HepG2 (cell line): ENCODE data around the gene PDE3B. TPM values are rescaled to one million over a fixed set of nuclear protein-coding genes. Genes with fewer than 3 reads are reported as not detected.

ENCODE experiments used
- ATAC-seq: fragments of 200-7000 bp; cut with Tn5 transposase; 3 replicates; pipeline ENCODE4 v1.9.1; 2020; ENCODE audit warnings: mild to moderate bottlenecking, moderate library complexity
- BruUV-seq: library from RNA; stranded (reverse); fragments of 400-500 nt; replicated peaks from 2 replicates; lab custom pipeline; 2021; lab: Mats Ljungman, UMichigan
- CTCF ChIA-PET: fragments of 300-600 bp; formaldehyde crosslinking; extraction: SDS; loops from one replicate; lab custom pipeline; 2021; ENCODE audit warnings: low total read pairs, inconsistent platforms, low intra/inter-chr PET ratio; lab: Yijun Ruan, JAX
- POLR2A ChIA-PET: fragments of 350-600 bp; sonication (Branson Sonifier 250); formaldehyde crosslinking; loops from one replicate; lab custom pipeline; 2020; ENCODE audit warnings: antibody characterized with exemption, inconsistent platforms; lab: Yijun Ruan, JAX
- DNase-seq: peaks from one replicate; pipeline ENCODE4 v3.0.0-alpha.2; 2015; ENCODE audit warnings: low spot score
- FAIRE-seq: peaks from 3 replicates; lab custom pipeline; 2011; peaks lifted over from hg19 to GRCh38; lab: Jason Lieb, UNC
- H2AFZ ChIP-seq: one replicate; pipeline ENCODE4 v1.6.1; 2011; ENCODE audit warnings: low read length, inconsistent platforms
- H3K27ac ChIP-seq: fragments of 300-600 bp; 3 replicates; pipeline ENCODE4 v1.8.0; 2011; ENCODE audit warnings: mixed run types, mild to moderate bottlenecking, mixed read lengths, low read length, inconsistent platforms; ENCODE audit not compliant: insufficient read depth; ENCODE audit errors: extremely low read length
- H3K27me3 ChIP-seq, 2 experiments: fragments of 200-600 bp in 1 of 2; 2 replicates in 1 of 2; 3 replicates in 1 of 2; pipeline versions ENCODE4 v1.6.0 to v1.8.0; 2011; ENCODE audit warnings: low read length in 2 of 2, mild to moderate bottlenecking in 2 of 2, moderate library complexity in 2 of 2, inconsistent platforms in 1 of 2; ENCODE audit not compliant: insufficient read depth in 2 of 2, control insufficient read depth in 1 of 2
- H3K36me3 ChIP-seq, 2 experiments: fragments of 200-600 bp in 1 of 2; replicated peaks in 1 of 2; 2 replicates in 1 of 2; 3 replicates in 1 of 2; pipeline versions ENCODE4 v1.5.1 to v1.8.0; 2011; ENCODE audit warnings: low read length in 2 of 2, inconsistent platforms in 1 of 2; ENCODE audit not compliant: insufficient read depth in 2 of 2, control insufficient read depth in 1 of 2
- H3K4me1 ChIP-seq: 2 replicates; pipeline ENCODE4 v1.5.1; 2012; ENCODE audit warnings: low read length, inconsistent platforms; ENCODE audit not compliant: insufficient read depth
- H3K4me2 ChIP-seq: 2 replicates; pipeline ENCODE4 v1.6.0; 2011; ENCODE audit warnings: low read depth, low read length, inconsistent platforms
- H3K4me3 ChIP-seq, 3 experiments: fragments of 200-600 bp in 1 of 3; sonication (generic), shearing (Covaris generic) in 1 of 3; replicated peaks in 1 of 3; 2 replicates each; pipeline ENCODE4 v1.5.1; 2011 to 2016; ENCODE audit warnings: low read length in 3 of 3, inconsistent platforms in 2 of 3, low read depth in 2 of 3, mild to moderate bottlenecking in 2 of 3, control low read depth in 1 of 3, mixed read lengths in 1 of 3; ENCODE audit not compliant: insufficient read depth in 1 of 3
- H3K79me2 ChIP-seq: one replicate; pipeline ENCODE4 v1.6.1; 2011; ENCODE audit warnings: low read length, inconsistent platforms; ENCODE audit not compliant: insufficient read depth
- H3K9ac ChIP-seq: 2 replicates; pipeline ENCODE4 v1.6.0; 2011; ENCODE audit warnings: mild to moderate bottlenecking, low read depth, low read length, inconsistent platforms; ENCODE audit not compliant: insufficient read depth
- H3K9me3 ChIP-seq: 2 replicates; pipeline ENCODE4 v1.5.1; 2012; ENCODE audit warnings: mild to moderate bottlenecking, low read length
- H4K20me1 ChIP-seq: 2 replicates; pipeline ENCODE4 v1.6.0; 2011; ENCODE audit warnings: inconsistent platforms, mild to moderate bottlenecking, low read length, moderate library complexity; ENCODE audit not compliant: insufficient read depth
- ARNT ChIP-seq: fragments of 450-650 bp; IDR thresholded peaks from 2 replicates; pipeline ENCODE4 v1.6.1; 2017
- CCAR2 ChIP-seq: fragments of 200-400 bp; formaldehyde crosslinking; optimal IDR thresholded peaks from 2 replicates; pipeline ENCODE3; 2018; ENCODE audit warnings: low read depth, mild to moderate bottlenecking, low read length, moderate library complexity
- MNT ChIP-seq: fragments of 450-650 bp; IDR thresholded peaks from 2 replicates; pipeline ENCODE4 v1.6.1; 2016
- STAG1 ChIP-seq: sonication (generic); formaldehyde crosslinking; IDR thresholded peaks from 2 replicates; pipeline ENCODE4 v1.4.0; 2020; ENCODE audit warnings: missing genetic modification reagents
- ZNF232 ChIP-seq: sonication (generic); formaldehyde crosslinking; IDR thresholded peaks from 2 replicates; pipeline ENCODE4 v1.4.0; 2020; ENCODE audit warnings: missing genetic modification reagents, borderline replicate concordance
- ZNF614 ChIP-seq: IDR thresholded peaks from 2 replicates; pipeline ENCODE4 v1.6.1; 2018; ENCODE audit warnings: missing biosample characterization, missing genetic modification reagents, inconsistent platforms, borderline replicate concordance
- ZNF879 ChIP-seq: sonication (generic); formaldehyde crosslinking; IDR thresholded peaks from 2 replicates; pipeline ENCODE4 v1.8.1; 2023; ENCODE audit warnings: missing genetic modification reagents
- WGBS: methylation state at CpG from one replicate; pipeline ENCODE4 v1.1.6; 2017; ENCODE audit warnings: low lambda C conversion rate; 5-methylcytosine and 5-hydroxymethylcytosine counted together
- in situ Hi-C: cut with HindIII; loops from 2 replicates; pipeline ENCODE4 v1.10.0; 2017; ENCODE audit warnings: low pct_unique_long_range_greater_than_20kb; ENCODE audit not compliant: extremely low pct_ligation_motif_present
- intact Hi-C: fragments of 100-400 bp; cut with micrococcal nuclease; formaldehyde crosslinking; loops from one replicate; pipeline ENCODE4 v1.10.0; 2022; ENCODE audit not compliant: unreplicated experiment
- polyA plus RNA-seq, 8 experiments: library from polyadenylated mRNA; depleted of rRNA in 3 of 8; stranded (reverse) in 7 of 8; unstranded in 1 of 8; fragments of >200 nt; fragmentation: Illumina TruSeq in 4 of 8; extraction: Trizol in 4 of 8; gene quantifications; 2 replicates each; pipeline versions ENCODE4 v1.2.1 to v1.2.3, GENCODE V29; 2011 to 2016; ENCODE audit warnings: low read depth in 4 of 8, missing spikeins in 1 of 8, mixed read lengths in 1 of 8; ENCODE audit not compliant: insufficient read depth in 1 of 8
- total RNA-seq, 5 experiments: library from RNA; depleted of rRNA; stranded (reverse); fragments of >200 nt; fragmentation: Illumina TruSeq; extraction: Trizol; gene quantifications; 2 replicates each; pipeline ENCODE4 v1.2.3, GENCODE V29; 2016; ENCODE audit warnings: low read depth in 1 of 5
- TF ChIP-seq, protein P1 (sequence below): sonication (generic); formaldehyde crosslinking; IDR thresholded peaks from 2 replicates; pipeline ENCODE4 v1.5.0; 2020; ENCODE audit warnings: mild to moderate bottlenecking, missing genetic modification reagents, moderate library complexity
- TF ChIP-seq, protein P2 (sequence below): sonication (generic); formaldehyde crosslinking; IDR thresholded peaks from 2 replicates; pipeline ENCODE4 v1.4.0; 2020; ENCODE audit warnings: mild to moderate bottlenecking, missing genetic modification reagents

The PDE3B gene
- total and polyA plus RNA-seq, 2 of the 13 experiments (the other 11 are each of a cell fraction or from before 2014, with no cell fraction given): 14.1 to 26.5 TPM

DNA sequence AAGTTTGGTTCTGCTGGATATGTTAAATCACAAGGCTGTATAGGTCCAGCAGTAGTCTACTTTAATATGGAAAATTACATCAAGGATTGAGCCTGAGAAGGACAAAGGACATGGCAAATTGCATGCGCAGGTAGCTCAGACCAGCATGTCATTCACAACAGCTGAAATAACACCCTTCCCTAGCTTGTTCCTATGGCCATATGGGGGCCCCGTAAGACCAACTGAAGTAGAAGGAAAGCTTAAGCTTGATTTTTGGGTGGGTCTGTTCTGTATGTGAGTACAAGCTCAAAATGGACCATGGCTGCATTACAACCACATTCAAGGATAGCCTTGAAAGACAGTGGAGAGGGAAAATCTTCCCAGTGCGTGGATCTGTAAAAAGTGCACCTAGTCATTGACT lies 20.6 kb upstream of the PDE3B start (continued):
- TF ChIP-seq ZNF879 (no peak), ZNF232 (CRISPR knock-in tag) (no peak), CCAR2 (no peak), MNT (no peak), ZNF614 (CRISPR knock-in tag) (no peak), STAG1 (CRISPR knock-in tag) (peak; percentile 48)
- TF ChIP-seq, protein P1, sequence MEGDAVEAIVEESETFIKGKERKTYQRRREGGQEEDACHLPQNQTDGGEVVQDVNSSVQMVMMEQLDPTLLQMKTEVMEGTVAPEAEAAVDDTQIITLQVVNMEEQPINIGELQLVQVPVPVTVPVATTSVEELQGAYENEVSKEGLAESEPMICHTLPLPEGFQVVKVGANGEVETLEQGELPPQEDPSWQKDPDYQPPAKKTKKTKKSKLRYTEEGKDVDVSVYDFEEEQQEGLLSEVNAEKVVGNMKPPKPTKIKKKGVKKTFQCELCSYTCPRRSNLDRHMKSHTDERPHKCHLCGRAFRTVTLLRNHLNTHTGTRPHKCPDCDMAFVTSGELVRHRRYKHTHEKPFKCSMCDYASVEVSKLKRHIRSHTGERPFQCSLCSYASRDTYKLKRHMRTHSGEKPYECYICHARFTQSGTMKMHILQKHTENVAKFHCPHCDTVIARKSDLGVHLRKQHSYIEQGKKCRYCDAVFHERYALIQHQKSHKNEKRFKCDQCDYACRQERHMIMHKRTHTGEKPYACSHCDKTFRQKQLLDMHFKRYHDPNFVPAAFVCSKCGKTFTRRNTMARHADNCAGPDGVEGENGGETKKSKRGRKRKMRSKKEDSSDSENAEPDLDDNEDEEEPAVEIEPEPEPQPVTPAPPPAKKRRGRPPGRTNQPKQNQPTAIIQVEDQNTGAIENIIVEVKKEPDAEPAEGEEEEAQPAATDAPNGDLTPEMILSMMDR: peak; percentile 29

DNA sequence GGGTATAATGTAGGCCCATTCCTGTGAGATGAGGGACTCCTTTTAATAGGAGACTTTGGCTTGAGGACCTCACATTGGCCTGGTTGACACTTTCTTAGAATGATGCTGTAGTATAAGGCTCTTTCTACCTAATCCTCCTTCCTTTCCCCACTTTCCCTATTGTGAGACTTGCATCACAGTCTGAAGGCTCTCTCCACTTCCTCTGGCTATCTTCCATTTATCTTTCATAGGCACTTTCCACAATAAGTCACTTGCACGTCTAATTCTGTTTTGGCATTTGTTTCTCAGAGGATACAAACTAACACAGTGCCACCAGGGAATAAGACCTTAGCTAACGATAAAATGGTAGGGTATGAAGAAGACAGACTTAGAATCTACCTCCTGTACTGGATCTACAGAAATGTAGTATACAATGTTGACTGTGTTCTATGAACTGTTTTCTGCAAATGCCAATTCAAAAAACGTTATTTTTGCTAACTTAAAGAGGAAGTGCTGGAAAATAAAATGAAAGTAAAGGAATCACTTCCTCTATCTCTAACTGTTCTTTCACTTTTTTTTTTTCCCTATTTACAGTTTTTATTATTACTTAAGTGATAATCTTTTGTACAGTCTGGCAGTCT lies 17.9 kb upstream of the PDE3B start:
- ATAC-seq (no peak), DNase-seq (no peak)
- no peak overlapping the region for H2AFZ ChIP-seq
- no peaks in the 10 kb centered on the region for H4K20me1 ChIP-seq
- intact Hi-C loops (no loop called here), in situ Hi-C loops (loop anchor here (25.0 kb wide), 1 partner anchor 88 kb away; no protein-coding TSS in a partner anchor)
- no peak overlapping the region for H3K9ac ChIP-seq
- POLR2A ChIA-PET: no interaction called here
- H3K27ac ChIP-seq: no peak overlapping the region
- no peaks in the 10 kb centered on the region for H3K27me3 ChIP-seq
- H3K4me2 ChIP-seq: no peak overlapping the region
- no TSS peak for BruUV-seq
- 86% methylated on average over 3 of the region's 3 CpGs for WGBS
- no peaks in the 10 kb centered on the region for H3K9me3 ChIP-seq
- CTCF ChIA-PET: no interaction called here
- H3K79me2 ChIP-seq: no peaks in the 10 kb centered on the region
- TF ChIP-seq, protein P2, sequence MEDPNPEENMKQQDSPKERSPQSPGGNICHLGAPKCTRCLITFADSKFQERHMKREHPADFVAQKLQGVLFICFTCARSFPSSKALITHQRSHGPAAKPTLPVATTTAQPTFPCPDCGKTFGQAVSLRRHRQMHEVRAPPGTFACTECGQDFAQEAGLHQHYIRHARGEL (CRISPR knock-in tag): no peak
- TF ChIP-seq ARNT: no peak
- TF ChIP-seq, all 625 proteins: peak for 0
- no peak for FAIRE-seq
- Histone ChIP-seq H3K36me3 (no peaks in the 10 kb centered on the region; a peak in 1 of 5 replicates), H3K4me1 (peaks cover 12% of the 10 kb centered on the region), H3K4me3 (no peak overlapping the region)
